ENCODE data around the gene SKAP1.
"Not testable (repeated sequence)": the region's sequence is repeated elsewhere in the genome, so short reads cannot be mapped to it uniquely, and the experiment has no call there.

SKAP1 gene

GRCh38 chr17:48213797-48214196 lies 216.2 kb downstream of the SKAP1 start:
- no peak for DNase-seq
- Mint-ChIP-seq H3K4me1 (peaks cover 58% of the 10 kb centered on the region), H3K27me3 (ENCODE audit: low read depth, poor library complexity) (peaks cover 3% of the 10 kb centered on the region), H3K9me3 (no peaks in the 10 kb centered on the region), H3K36me3 (ENCODE audit: low read depth) (no peaks in the 10 kb centered on the region), H3K27ac (no peak overlapping the region), H3K4me3 (no peak overlapping the region)
- no peak for TF ChIP-seq CTCF (IDR thresholded peaks at IDR 0.05)

GRCh38 chr17:48211787-48212186 lies 218.2 kb downstream of the SKAP1 start:
- H3K4me1 Mint-ChIP-seq, result peaks cover 55% of the 10 kb centered on the region
- H3K36me3 Mint-ChIP-seq (ENCODE audit: low read depth), result no peaks in the 10 kb centered on the region
- H3K27ac Mint-ChIP-seq, result no peak overlapping the region
- no peak for DNase-seq
- no peaks in the 10 kb centered on the region for H3K9me3 Mint-ChIP-seq
- no peak overlapping the region for H3K4me3 Mint-ChIP-seq
- peaks cover 3% of the 10 kb centered on the region for H3K27me3 Mint-ChIP-seq (ENCODE audit: low read depth, poor library complexity)
- TF ChIP-seq CTCF (IDR thresholded peaks at IDR 0.05), result no peak

GRCh38 chr17:48211011-48211410 lies 219.0 kb downstream of the SKAP1 start:
- H3K4me3 Mint-ChIP-seq, result no peak overlapping the region
- H3K27ac Mint-ChIP-seq, result no peak overlapping the region
- H3K36me3 Mint-ChIP-seq (ENCODE audit: low read depth), result no peaks in the 10 kb centered on the region
- no peaks in the 10 kb centered on the region for H3K9me3 Mint-ChIP-seq
- DNase-seq, result no peak
- no peak for TF ChIP-seq CTCF (IDR thresholded peaks at IDR 0.05)
- peaks cover 2% of the 10 kb centered on the region for H3K27me3 Mint-ChIP-seq (ENCODE audit: low read depth, poor library complexity)
- H3K4me1 Mint-ChIP-seq, result peaks cover 50% of the 10 kb centered on the region

GRCh38 chr17:48209973-48210372 lies 220.0 kb downstream of the SKAP1 start:
- H3K4me1 Mint-ChIP-seq, result peaks cover 44% of the 10 kb centered on the region
- H3K27ac Mint-ChIP-seq, result no peak overlapping the region
- H3K4me3 Mint-ChIP-seq, result no peak overlapping the region
- H3K27me3 Mint-ChIP-seq (ENCODE audit: low read depth, poor library complexity), result no peaks in the 10 kb centered on the region
- H3K36me3 Mint-ChIP-seq (ENCODE audit: low read depth), result no peaks in the 10 kb centered on the region
- DNase-seq, result no peak
- no peaks in the 10 kb centered on the region for H3K9me3 Mint-ChIP-seq
- no peak for TF ChIP-seq CTCF (IDR thresholded peaks at IDR 0.05)

- TF ChIP-seq CTCF (IDR thresholded peaks at IDR 0.05), result no peak
- H3K27me3 Mint-ChIP-seq (ENCODE audit: low read depth, poor library complexity), result no peaks in the 10 kb centered on the region
- peaks cover 43% of the 10 kb centered on the region for H3K4me1 Mint-ChIP-seq
- no peaks in the 10 kb centered on the region for H3K9me3 Mint-ChIP-seq
- no peak overlapping the region for H3K4me3 Mint-ChIP-seq
- no peak for DNase-seq
- H3K36me3 Mint-ChIP-seq (ENCODE audit: low read depth), result no peaks in the 10 kb centered on the region
- no peak overlapping the region for H3K27ac Mint-ChIP-seq
Measured at GRCh38 chr17:48207776-48208544, 222.1 kb downstream of the SKAP1 start.

- not testable (repeated sequence) for H3K9me3 Mint-ChIP-seq; H3K27ac Mint-ChIP-seq; H3K27me3 Mint-ChIP-seq (ENCODE audit: low read depth, poor library complexity); H3K36me3 Mint-ChIP-seq (ENCODE audit: low read depth); H3K4me3 Mint-ChIP-seq; DNase-seq
- H3K4me1 Mint-ChIP-seq, result peaks cover 48% of the 10 kb centered on the region
Measured at GRCh38 chr17:48207036-48207435, 223.0 kb downstream of the SKAP1 start.

Measured in nephron progenitor cell (in vitro differentiated cells).